ENCODE data around the gene KCNQ1OT1.
A peak's percentile ranks its signal among the peaks of the same experiment; 100 is the strongest.

Gene KCNQ1OT1

GRCh38 chr11:2724653-2725367 is 25.0 kb upstream of the KCNQ1OT1 start:
- Histone ChIP-seq H3K27ac (no peak overlapping the region), H3K4me3 (no peak overlapping the region)

- Histone ChIP-seq H3K27ac (no peak overlapping the region), H3K4me3 (no peak overlapping the region)
Measured at GRCh38 chr11:2724104-2724503, 24.3 kb upstream of the KCNQ1OT1 start.

- no peak overlapping the region for H3K4me3 ChIP-seq
- no peak overlapping the region for H3K27ac ChIP-seq
Measured at GRCh38 chr11:2722955-2723354, 23.2 kb upstream of the KCNQ1OT1 start.

GRCh38 chr11:2721210-2721916 is 21.6 kb upstream of the KCNQ1OT1 start:
- no peak overlapping the region for H3K4me3 ChIP-seq
- no peak overlapping the region for H3K27ac ChIP-seq

GRCh38 chr11:2719831-2720590 is 20.2 kb upstream of the KCNQ1OT1 start:
- no peak overlapping the region for H3K4me3 ChIP-seq

GRCh38 chr11:2718817-2719438 is 19.1 kb upstream of the KCNQ1OT1 start:
- Histone ChIP-seq H3K27ac (no peak overlapping the region), H3K4me3 (no peak overlapping the region)

More at GRCh38 chr11:2719831-2720590, 20.2 kb upstream of the KCNQ1OT1 start:
- no peak overlapping the region for H3K27ac ChIP-seq

- Histone ChIP-seq H3K4me3 (no peak overlapping the region), H3K27ac (peak overlapping the region in 5 of 21 experiments; percentile 34 to 71 (median 63))
Measured at GRCh38 chr11:2717561-2718325, 17.9 kb upstream of the KCNQ1OT1 start.

- Histone ChIP-seq H3K27ac (no peak overlapping the region), H3K4me3 (no peak overlapping the region)
Measured at GRCh38 chr11:2716376-2717095, 16.7 kb upstream of the KCNQ1OT1 start.

GRCh38 chr11:2715716-2716350 is 16.0 kb upstream of the KCNQ1OT1 start:
- Histone ChIP-seq H3K4me3 (no peak overlapping the region), H3K27ac (no peak overlapping the region)

GRCh38 chr11:2714871-2715270 is 15.1 kb upstream of the KCNQ1OT1 start:
- H3K4me3 ChIP-seq: no peak overlapping the region
- no peak overlapping the region for H3K27ac ChIP-seq

GRCh38 chr11:2714463-2714800 is 14.6 kb upstream of the KCNQ1OT1 start:
- Histone ChIP-seq H3K4me3 (no peak overlapping the region), H3K27ac (no peak overlapping the region)

GRCh38 chr11:2713661-2714462 is 14.1 kb upstream of the KCNQ1OT1 start:
- Histone ChIP-seq H3K27ac (no peak overlapping the region), H3K4me3 (no peak overlapping the region)

- Histone ChIP-seq H3K4me3 (no peak overlapping the region), H3K27ac (no peak overlapping the region)
Measured at GRCh38 chr11:2713094-2713493, 13.3 kb upstream of the KCNQ1OT1 start.

GRCh38 chr11:2711161-2711560 is 11.4 kb upstream of the KCNQ1OT1 start:
- H3K27ac ChIP-seq: no peak overlapping the region

GRCh38 chr11:2709429-2709828 is 9.6 kb upstream of the KCNQ1OT1 start:
- H3K27ac ChIP-seq: no peak overlapping the region
- no peak overlapping the region for H3K4me3 ChIP-seq

More at GRCh38 chr11:2711161-2711560, 11.4 kb upstream of the KCNQ1OT1 start:
- H3K4me3 ChIP-seq: no peak overlapping the region

- Histone ChIP-seq H3K4me3 (no peak overlapping the region), H3K27ac (peak overlapping the region in 2 of 21 experiments; percentile 45 to 49)
Measured at GRCh38 chr11:2708757-2709281, 9.0 kb upstream of the KCNQ1OT1 start.

- Histone ChIP-seq H3K27ac (peak overlapping the region in 3 of 21 experiments; percentile 2 to 49 (median 45)), H3K4me3 (no peak overlapping the region)
Measured at GRCh38 chr11:2708151-2708581, 8.4 kb upstream of the KCNQ1OT1 start.
